Panc1 (cell line): ENCODE data around the gene KHDRBS2. TPM values are rescaled to one million over a fixed set of nuclear protein-coding genes. Genes with fewer than 3 reads are reported as not detected.

ENCODE experiments used
- ATAC-seq: fragments of 200-7000 bp; cut with Tn5 transposase; 2 replicates; pipeline ENCODE4 v1.9.1; 2020; ENCODE audit warnings: mild to moderate bottlenecking, moderate library complexity
- BruUV-seq: library from RNA; stranded (reverse); fragments of 400-500 nt; replicated peaks from 2 replicates; lab custom pipeline; 2021; lab: Mats Ljungman, UMichigan
- CTCF ChIA-PET: fragments of 300-600 bp; sonication (Branson Sonifier 250); formaldehyde crosslinking; loops from one replicate; lab custom pipeline; 2022; ENCODE audit warnings: antibody characterized with exemption; lab: Charles Lee
- POLR2A ChIA-PET: fragments of 300-600 bp; sonication (Branson Sonifier 250); formaldehyde crosslinking; loops from one replicate; lab custom pipeline; 2022; ENCODE audit warnings: antibody characterized with exemption; lab: Charles Lee
- DNase-seq: peaks from one replicate; pipeline ENCODE4 v3.0.0-alpha.2; 2010; ENCODE audit warnings: low read depth, low spot score
- H3K27ac ChIP-seq: 2 replicates; pipeline ENCODE4 v1.5.1; 2011; ENCODE audit warnings: mild to moderate bottlenecking, low read length, inconsistent platforms
- H3K27me3 ChIP-seq: fragments of 200-500 bp; sonication (Bioruptor generic); 2 replicates; pipeline ENCODE4 v1.6.0; 2014; ENCODE audit warnings: low read length, inconsistent platforms; ENCODE audit not compliant: control insufficient read depth, insufficient read depth
- H3K36me3 ChIP-seq: fragments of 200-500 bp; sonication (Bioruptor generic); 2 replicates; pipeline ENCODE4 v1.5.1; 2014; ENCODE audit warnings: inconsistent platforms, mild to moderate bottlenecking, low read length, moderate library complexity; ENCODE audit not compliant: control insufficient read depth, insufficient read depth
- H3K4me1 ChIP-seq: 2 replicates; pipeline ENCODE4 v1.5.1; 2011; ENCODE audit warnings: inconsistent platforms, mild to moderate bottlenecking, low read length, moderate library complexity; ENCODE audit not compliant: control insufficient read depth, insufficient read depth
- H3K4me3 ChIP-seq, 2 experiments: 2 replicates each; pipeline ENCODE4 v1.5.1; 2011 to 2012; ENCODE audit warnings: low read depth in 2 of 2, low read length in 2 of 2, mild to moderate bottlenecking in 2 of 2, inconsistent platforms in 1 of 2, moderate library complexity in 1 of 2
- H3K9me3 ChIP-seq: fragments of 200-500 bp; sonication (Bioruptor generic); 2 replicates; pipeline ENCODE4 v1.5.1; 2014; ENCODE audit warnings: low read depth, mild to moderate bottlenecking, inconsistent platforms, low read length, moderate library complexity; ENCODE audit not compliant: control insufficient read depth, insufficient read depth
- POLR2AphosphoS5 ChIP-seq: IDR thresholded peaks from 2 replicates; pipeline ENCODE4 v1.6.1; 2012; ENCODE audit warnings: mild to moderate bottlenecking, low read depth, low read length, moderate library complexity
- SIN3A ChIP-seq: IDR thresholded peaks from 2 replicates; pipeline ENCODE4 v1.6.1; 2012; ENCODE audit warnings: low read depth, mild to moderate bottlenecking, low read length, moderate library complexity, borderline replicate concordance; ENCODE audit not compliant: insufficient read depth
- in situ Hi-C: cut with HindIII; loops from 2 replicates; pipeline ENCODE4 v1.10.0; 2016; ENCODE audit warnings: low sequenced_read_pairs, low pct_unique_long_range_greater_than_20kb
- intact Hi-C: fragments of 100-400 bp; cut with micrococcal nuclease; formaldehyde crosslinking; loops from one replicate; pipeline ENCODE4 v1.10.0; 2022; ENCODE audit not compliant: unreplicated experiment
- total RNA-seq: library from RNA; stranded (reverse); gene quantifications from one replicate; pipeline ENCODE4 v1.2.1, GENCODE V29; 2021; ENCODE audit not compliant: unreplicated experiment
- TF ChIP-seq, protein P1 (sequence below), 2 experiments: IDR thresholded peaks; 2 replicates each; pipeline ENCODE4 v1.6.1; 2011 to 2012; ENCODE audit warnings: low read depth in 2 of 2, control low read depth in 1 of 2, low read length in 1 of 2, mild to moderate bottlenecking in 1 of 2, moderate library complexity in 1 of 2; ENCODE audit not compliant: insufficient read depth in 1 of 2
- TF ChIP-seq, protein P2 (sequence below): fragments of 450-650 bp; IDR thresholded peaks from 2 replicates; pipeline ENCODE4 v1.5.1; 2017; ENCODE audit warnings: mild to moderate bottlenecking

Gene KHDRBS2
- total RNA-seq, 1 experiment from 2014 or later, result not detected

DNA sequence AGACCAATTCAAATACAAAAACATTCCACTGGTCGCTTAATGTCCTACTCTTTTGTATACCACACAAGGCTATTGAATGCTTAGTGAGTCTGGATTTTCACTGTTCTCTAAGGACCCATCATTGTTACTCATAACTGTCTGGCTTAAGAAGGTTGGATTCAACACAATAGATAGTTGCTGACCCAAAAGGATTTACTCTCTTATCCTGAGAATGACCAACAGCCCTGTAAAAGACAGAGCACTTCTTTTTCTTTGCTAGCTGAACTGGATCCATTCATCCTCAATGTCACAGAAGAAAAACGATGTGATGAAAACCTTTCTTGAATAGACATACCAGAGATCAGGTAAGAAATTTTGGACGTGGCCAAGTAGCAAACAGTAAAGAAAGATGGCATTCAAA is 645.6 kb downstream of the KHDRBS2 start:
- in situ Hi-C loops, result no loop called here
- TF ChIP-seq, protein P1, sequence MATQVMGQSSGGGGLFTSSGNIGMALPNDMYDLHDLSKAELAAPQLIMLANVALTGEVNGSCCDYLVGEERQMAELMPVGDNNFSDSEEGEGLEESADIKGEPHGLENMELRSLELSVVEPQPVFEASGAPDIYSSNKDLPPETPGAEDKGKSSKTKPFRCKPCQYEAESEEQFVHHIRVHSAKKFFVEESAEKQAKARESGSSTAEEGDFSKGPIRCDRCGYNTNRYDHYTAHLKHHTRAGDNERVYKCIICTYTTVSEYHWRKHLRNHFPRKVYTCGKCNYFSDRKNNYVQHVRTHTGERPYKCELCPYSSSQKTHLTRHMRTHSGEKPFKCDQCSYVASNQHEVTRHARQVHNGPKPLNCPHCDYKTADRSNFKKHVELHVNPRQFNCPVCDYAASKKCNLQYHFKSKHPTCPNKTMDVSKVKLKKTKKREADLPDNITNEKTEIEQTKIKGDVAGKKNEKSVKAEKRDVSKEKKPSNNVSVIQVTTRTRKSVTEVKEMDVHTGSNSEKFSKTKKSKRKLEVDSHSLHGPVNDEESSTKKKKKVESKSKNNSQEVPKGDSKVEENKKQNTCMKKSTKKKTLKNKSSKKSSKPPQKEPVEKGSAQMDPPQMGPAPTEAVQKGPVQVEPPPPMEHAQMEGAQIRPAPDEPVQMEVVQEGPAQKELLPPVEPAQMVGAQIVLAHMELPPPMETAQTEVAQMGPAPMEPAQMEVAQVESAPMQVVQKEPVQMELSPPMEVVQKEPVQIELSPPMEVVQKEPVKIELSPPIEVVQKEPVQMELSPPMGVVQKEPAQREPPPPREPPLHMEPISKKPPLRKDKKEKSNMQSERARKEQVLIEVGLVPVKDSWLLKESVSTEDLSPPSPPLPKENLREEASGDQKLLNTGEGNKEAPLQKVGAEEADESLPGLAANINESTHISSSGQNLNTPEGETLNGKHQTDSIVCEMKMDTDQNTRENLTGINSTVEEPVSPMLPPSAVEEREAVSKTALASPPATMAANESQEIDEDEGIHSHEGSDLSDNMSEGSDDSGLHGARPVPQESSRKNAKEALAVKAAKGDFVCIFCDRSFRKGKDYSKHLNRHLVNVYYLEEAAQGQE (IDR thresholded peaks at IDR 0.05; ENCODE audit: insufficient read depth in 1 of 2, low read depth in 2 of 2, low read length in 1 of 2), result no peak
- TF ChIP-seq, protein P2, sequence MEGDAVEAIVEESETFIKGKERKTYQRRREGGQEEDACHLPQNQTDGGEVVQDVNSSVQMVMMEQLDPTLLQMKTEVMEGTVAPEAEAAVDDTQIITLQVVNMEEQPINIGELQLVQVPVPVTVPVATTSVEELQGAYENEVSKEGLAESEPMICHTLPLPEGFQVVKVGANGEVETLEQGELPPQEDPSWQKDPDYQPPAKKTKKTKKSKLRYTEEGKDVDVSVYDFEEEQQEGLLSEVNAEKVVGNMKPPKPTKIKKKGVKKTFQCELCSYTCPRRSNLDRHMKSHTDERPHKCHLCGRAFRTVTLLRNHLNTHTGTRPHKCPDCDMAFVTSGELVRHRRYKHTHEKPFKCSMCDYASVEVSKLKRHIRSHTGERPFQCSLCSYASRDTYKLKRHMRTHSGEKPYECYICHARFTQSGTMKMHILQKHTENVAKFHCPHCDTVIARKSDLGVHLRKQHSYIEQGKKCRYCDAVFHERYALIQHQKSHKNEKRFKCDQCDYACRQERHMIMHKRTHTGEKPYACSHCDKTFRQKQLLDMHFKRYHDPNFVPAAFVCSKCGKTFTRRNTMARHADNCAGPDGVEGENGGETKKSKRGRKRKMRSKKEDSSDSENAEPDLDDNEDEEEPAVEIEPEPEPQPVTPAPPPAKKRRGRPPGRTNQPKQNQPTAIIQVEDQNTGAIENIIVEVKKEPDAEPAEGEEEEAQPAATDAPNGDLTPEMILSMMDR, result no peak
- TF ChIP-seq POLR2AphosphoS5, result no peak
- no peak for TF ChIP-seq SIN3A
- BruUV-seq, result no TSS peak
- Histone ChIP-seq H3K36me3 (no peaks in the 10 kb centered on the region), H3K27me3 (no peaks in the 10 kb centered on the region), H3K4me1 (no peaks in the 10 kb centered on the region), H3K27ac (no peak overlapping the region), H3K9me3 (peaks cover 2% of the 10 kb centered on the region; the same call in 1 of the 2 replicates), H3K4me3 (no peak overlapping the region)
- CTCF ChIA-PET, result no interaction called here
- intact Hi-C loops, result no loop called here
- no peak for DNase-seq
- no peak for ATAC-seq
- POLR2A ChIA-PET, result no interaction called here
